ENCODE results near the gene JAM3.
A peak's percentile ranks its signal among the peaks of the same experiment; 100 is the strongest.
"Not testable (repeated sequence)": the region's sequence is repeated elsewhere in the genome, so short reads cannot be mapped to it uniquely, and the experiment has no call there.

The JAM3 gene

DNA sequence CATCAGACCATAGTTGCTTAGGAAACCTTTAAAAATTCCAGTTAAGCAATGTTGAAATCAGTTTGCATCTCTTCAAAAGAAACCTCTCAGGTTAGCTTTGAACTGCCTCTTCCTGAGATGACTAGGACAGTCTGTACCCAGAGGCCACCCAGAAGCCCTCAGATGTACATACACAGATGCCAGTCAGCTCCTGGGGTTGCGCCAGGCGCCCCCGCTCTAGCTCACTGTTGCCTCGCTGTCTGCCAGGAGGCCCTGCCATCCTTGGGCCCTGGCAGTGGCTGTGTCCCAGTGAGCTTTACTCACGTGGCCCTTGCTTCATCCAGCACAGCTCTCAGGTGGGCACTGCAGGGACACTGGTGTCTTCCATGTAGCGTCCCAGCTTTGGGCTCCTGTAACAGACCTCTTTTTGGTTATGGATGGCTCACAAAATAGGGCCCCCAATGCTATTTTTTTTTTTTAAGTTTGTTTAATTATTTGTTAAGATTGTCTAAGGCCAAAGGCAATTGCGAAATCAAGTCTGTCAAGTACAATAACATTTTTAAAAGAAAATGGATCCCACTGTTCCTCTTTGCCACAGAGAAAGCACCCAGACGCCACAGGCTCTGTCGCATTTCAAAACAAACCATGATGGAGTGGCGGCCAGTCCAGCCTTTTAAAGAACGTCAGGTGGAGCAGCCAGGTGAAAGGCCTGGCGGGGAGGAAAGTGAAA is 81.5 kb downstream of the JAM3 start:
- no peak for DNase-seq

DNA sequence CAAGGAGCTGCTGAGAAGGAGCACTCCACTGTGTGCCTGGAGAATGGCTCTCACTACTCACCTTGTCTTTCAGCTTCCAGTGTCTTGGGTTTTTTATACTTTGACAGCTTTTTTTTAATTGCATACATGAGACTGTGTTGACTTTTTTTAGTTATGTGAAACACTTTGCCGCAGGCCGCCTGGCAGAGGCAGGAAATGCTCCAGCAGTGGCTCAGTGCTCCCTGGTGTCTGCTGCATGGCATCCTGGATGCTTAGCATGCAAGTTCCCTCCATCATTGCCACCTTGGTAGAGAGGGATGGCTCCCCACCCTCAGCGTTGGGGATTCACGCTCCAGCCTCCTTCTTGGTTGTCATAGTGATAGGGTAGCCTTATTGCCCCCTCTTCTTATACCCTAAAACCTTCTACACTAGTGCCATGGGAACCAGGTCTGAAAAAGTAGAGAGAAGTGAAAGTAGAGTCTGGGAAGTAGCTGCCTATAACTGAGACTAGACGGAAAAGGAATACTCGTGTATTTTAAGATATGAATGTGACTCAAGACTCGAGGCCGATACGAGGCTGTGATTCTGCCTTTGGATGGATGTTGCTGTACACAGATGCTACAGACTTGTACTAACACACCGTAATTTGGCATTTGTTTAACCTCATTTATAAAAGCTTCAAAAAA is 82.3 kb downstream of the JAM3 start:
- no peak for DNase-seq

GRCh38 chr11:134152696-134153095 is 83.8 kb downstream of the JAM3 start:
- peak; percentile 27 for DNase-seq

- DNase-seq: no peak
Observed at GRCh38 chr11:134153147-134153905, 84.5 kb downstream of the JAM3 start.

- no peak for DNase-seq
Observed at GRCh38 chr11:134154441-134154840, 85.6 kb downstream of the JAM3 start.

GRCh38 chr11:134155456-134155855 is 86.6 kb downstream of the JAM3 start:
- DNase-seq: no peak

DNA sequence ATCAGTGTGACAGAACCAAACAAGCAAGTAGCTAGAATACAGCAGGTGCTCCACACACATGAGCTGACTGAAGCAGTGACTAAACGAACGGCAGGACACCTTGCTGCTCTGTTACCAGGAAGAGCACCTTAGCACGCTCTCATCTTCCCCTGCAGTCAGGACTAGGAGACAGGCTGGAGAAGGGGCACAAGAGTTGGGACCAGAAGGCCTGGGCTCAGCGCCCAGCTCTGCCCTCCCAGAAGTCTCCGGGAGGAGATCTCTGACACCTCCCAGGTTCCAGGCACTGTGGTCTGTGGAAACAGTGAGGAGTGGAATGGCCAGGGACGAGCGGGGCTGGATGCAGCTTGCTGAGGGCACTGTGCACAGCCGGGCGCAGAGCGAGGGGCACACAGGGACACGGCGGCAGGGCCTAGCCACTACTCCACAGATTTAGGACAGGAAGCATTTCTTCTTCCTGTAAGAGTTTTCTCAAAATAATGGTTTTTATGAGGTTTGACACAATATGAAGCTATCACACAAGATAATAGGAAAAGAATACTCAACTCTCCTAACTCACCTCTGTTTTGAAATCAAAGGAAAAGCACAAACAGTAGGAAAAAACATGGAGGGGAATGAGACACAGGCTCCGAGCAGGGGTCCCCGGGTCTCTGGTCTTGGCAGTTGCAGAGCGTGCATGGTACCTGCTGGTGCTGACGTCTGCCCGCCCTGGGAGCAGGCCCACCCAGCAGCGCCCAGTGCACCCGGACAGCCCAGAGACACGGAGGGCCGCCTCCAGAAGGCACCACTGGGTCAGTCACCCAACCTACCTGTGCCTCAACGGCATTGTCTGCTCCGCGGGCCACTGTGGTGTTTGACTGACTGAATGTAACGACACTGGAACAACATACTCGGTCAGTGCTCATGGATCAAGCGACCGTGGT is 87.3 kb downstream of the JAM3 start:
- no peak for DNase-seq

DNA sequence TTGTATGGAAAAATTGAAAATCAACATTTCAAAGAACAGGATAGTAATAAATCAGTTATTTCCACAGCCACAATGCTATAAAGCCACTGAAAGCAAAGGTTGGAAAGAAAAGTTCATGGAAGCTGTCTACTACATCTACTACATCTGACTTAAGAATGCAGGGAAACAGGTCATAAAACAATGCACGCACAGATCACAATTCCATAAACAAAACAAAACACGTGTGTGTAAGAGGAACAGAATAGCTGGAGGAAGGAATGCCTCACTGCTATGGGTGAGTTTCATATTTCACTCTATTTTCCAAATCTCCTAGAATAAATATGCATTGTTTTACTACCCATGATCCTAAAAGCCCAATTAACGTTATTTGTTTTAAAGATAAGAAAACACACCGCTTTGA is 88.6 kb downstream of the JAM3 start:
- no peak for DNase-seq

- no peak for DNase-seq
Observed at GRCh38 chr11:134158023-134158422, 89.2 kb downstream of the JAM3 start.

- no peak for DNase-seq
Observed at GRCh38 chr11:134159652-134160051, 90.8 kb downstream of the JAM3 start.

DNA sequence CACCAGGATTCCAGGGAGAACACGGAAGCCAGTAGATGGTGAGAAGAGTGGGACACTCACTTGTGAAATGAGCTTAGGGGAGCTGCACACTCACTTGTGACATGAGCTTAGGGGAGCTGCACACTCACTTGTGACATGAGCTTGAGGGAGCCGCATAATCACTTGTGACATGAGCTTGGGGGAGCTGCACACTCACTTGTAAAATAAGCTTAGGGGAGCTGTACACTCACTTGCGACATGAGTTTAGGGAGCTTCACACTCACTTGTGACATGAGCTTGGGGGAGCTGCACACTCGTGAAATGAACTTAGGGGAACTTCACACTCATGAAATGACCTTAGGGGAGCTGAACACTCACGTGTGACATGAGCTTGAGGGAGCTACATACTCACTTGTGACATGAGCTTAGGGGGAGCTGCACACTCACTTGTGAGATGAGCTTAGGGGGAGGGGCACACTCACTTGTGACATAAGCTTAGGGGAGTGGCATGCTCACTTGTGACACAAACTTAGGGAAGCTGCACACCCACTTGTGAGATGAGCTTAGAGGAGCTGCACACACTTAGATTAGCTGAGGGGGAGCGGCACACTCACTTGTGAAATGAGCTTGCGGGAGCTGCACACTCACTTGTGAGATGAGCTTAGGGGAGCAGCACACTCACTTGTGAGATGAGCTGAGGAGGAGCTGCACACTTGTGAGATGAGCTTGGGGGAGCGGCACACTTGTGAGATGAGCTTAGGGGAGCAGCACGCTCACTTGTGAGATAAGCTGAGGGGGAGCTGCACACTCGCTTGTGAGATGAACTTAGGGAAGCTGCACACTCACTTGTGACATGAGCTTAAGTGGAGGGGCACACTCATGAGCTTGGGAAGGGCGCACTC is 95.9 kb downstream of the JAM3 start:
- peak; percentile 70 for DNase-seq

DNA sequence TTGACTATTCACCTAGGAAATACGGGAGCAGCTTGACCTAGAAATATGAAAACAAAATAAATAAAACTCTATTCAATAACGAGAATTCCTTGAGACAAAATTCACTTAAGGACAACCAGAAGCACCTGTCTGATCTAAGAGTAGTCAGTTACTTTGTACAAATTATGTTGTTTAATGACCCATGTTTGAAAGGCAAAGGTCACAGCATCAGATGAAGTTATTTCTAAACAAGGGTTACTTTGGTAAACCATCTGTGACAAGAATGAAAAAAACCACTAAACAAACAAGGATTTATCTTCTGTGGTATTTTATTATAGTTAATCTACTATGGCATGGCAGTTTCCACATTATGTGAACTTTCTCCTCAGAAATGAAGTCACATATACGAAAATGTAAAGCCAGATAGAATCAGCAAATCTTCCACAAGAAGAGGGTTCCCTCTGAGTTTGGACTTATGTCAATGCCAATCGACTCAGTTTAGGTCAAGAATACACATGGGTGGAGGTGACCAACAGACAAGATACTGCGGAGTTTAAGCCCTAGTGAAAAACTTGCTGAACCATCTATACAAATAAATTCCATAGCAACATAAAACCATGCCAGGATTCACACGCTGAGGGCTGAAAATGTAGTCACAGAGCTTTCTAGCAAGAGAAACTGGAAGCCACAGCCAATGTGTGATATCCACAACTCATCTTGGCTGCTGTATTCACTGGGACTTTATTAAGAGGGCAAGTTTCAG is 101.5 kb downstream of the JAM3 start:
- DNase-seq: no peak

DNA sequence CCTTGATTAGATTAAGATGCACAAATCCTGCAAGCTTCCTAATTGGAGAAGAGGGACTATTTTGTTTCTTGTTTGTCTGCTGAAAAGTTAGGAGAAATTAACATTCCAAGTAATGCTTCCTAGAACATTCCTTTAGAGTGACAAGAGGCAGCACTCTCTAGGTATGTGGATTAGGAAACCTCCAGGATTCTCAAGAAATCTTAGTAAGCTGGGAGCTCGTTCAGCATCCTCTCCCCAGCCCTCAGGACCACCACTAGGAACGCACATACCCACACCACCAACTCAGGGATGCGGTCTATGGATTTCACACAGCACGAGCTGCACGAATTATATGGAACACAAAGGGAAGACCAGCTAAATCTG is 102.0 kb downstream of the JAM3 start:
- no peak for DNase-seq

DNA sequence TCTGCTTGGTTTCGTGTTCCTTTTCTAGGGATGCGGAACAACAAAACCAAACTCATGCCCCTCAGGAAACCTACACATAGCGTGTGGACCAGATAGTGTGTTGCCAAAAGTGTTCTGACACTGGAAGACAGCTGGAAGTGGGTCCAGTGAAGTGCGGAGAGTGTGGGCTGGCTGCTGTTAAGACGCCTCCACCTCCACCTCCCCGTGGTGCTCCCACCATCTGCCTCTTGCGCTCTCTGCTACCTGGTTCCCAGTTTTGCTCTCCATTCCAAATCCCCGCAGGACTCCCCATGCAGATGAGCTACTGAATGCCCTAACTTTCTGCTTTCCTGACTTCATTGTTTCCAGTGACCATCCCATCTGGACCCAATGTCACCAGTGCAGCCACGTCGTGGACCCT is 103.1 kb downstream of the JAM3 start:
- no peak for DNase-seq

GRCh38 chr11:134173296-134173695 is 104.4 kb downstream of the JAM3 start:
- DNase-seq: no peak

- DNase-seq: no peak
Observed at GRCh38 chr11:134176284-134176683, 107.4 kb downstream of the JAM3 start.

DNA sequence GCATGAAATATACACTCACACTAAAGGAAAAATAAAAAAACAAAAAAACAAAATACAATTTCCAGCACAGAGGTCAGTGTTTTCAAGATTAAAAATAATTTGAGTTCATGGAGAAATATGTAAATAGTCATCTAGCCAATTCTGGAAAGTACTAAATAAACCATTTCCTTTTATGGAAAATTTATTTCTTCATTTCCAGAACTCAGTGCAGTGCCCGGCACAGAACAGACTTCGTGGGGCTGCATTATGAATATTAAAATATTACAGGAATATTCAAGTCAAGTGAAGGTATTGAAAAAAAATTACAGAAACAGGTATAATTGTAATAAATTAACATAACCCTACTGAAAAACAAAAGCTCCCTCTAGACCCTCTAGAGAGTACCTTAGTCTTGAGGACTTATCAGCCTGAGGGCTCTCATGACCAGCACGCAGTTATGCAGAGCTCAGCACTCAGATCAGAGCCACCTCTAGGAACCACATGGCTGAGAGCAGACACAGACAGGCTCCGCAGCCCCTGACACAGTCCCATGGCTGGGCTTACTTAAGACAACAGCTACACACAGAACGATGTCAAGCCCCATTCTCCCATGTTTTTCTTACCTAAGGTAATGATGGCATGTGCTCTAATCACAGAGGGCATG is 109.3 kb downstream of the JAM3 start:
- no peak for DNase-seq

GRCh38 chr11:134181707-134182106 is 112.8 kb downstream of the JAM3 start:
- DNase-seq: no peak

GRCh38 chr11:134188092-134188491 is 119.2 kb downstream of the JAM3 start:
- DNase-seq: not testable (repeated sequence)

DNA sequence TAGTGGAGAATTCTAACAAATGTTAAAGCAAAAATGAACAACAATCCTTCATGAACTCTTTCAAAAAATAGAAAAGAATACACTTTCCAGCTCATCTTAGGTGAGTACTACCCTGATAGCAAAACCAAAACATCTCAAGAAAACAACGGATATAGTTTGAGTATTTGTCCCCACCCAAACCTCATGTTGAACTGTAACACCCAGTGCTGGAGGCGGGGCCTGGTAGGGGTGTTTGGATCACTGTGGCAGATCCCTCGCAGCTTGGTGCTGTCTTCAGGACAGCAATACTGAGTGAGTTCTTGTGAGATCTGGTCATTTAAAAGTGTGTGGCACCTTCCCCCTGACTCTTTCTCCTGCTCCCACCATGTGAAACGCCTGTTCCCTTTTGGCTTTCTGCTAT is 127.9 kb downstream of the JAM3 start:
- DNase-seq: no peak

DNA sequence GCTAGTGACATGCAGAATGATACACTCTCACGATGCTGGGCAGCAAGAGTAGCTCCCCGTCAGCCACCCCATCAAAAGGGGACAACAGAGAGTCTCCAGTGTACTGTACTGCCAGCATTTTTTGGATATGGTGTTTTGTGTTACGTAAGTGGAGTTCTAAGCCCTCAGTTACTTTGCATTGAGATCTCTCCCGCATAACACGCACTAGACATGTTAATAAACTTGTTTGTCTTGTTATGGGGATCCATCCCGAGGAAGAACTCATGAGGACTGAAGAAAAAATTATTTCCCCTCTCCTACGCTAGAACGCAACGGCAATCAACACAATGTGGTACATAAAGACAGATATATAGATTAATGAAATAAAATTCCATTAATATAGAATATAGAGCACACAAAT is 130.7 kb downstream of the JAM3 start:
- no peak for DNase-seq

Data from DMS53 (cell line).